IMR-90 (cell line): ENCODE results near the gene NCKAP5. TPM values are rescaled to one million over a fixed set of nuclear protein-coding genes. Genes with fewer than 3 reads are reported as not detected.

Experiments
- ATAC-seq: fragments of 200-7000 bp; cut with Tn5 transposase; 2 replicates; pipeline ENCODE4 v1.9.1; 2020; ENCODE audit warnings: low read depth, mild to moderate bottlenecking, moderate library complexity
- BruUV-seq: library from RNA; stranded (reverse); fragments of 400-500 nt; replicated peaks from 2 replicates; lab custom pipeline; 2021; lab: Mats Ljungman, UMichigan
- CTCF ChIA-PET: fragments of 300-600 bp; formaldehyde crosslinking; extraction: SDS; loops from one replicate; lab custom pipeline; 2021; ENCODE audit warnings: antibody characterized with exemption; lab: Yijun Ruan, JAX
- POLR2A ChIA-PET: fragments of 300-600 bp; sonication (Branson Sonifier 250); formaldehyde crosslinking; loops from one replicate; lab custom pipeline; 2022; ENCODE audit warnings: antibody characterized with exemption; ENCODE audit not compliant: unreplicated experiment; lab: Charles Lee
- DNase-seq: peaks from one replicate; pipeline ENCODE4 v3.0.0; 2013
- H2AFZ ChIP-seq: replicated peaks from 2 replicates; pipeline ENCODE3; 2013; ENCODE audit warnings: low read length, mild to moderate bottlenecking; ENCODE audit not compliant: poor library complexity
- H2AK5ac ChIP-seq: 2 replicates; pipeline ENCODE4 v1.6.1; 2013; ENCODE audit warnings: low read depth, low read length, inconsistent platforms
- H2AK9ac ChIP-seq: replicated peaks from 2 replicates; pipeline ENCODE3; 2013; ENCODE audit warnings: mild to moderate bottlenecking, low read depth, low read length, moderate library complexity; ENCODE audit not compliant: poor library complexity
- H2BK120ac ChIP-seq: 2 replicates; pipeline ENCODE4 v1.6.1; 2013; ENCODE audit warnings: low read depth, low read length, inconsistent platforms
- H2BK15ac ChIP-seq: 3 replicates; pipeline ENCODE4 v1.6.1; 2013; ENCODE audit warnings: low read depth, low read length, inconsistent platforms
- H2BK20ac ChIP-seq: 2 replicates; pipeline ENCODE4 v1.6.1; 2013; ENCODE audit warnings: low read depth, mild to moderate bottlenecking, inconsistent platforms, low read length, moderate library complexity
- H2BK5ac ChIP-seq: 2 replicates; pipeline ENCODE4 v1.6.1; 2013; ENCODE audit warnings: mild to moderate bottlenecking, low read depth, low read length, inconsistent platforms; ENCODE audit not compliant: poor library complexity, severe bottlenecking
- H3K14ac ChIP-seq: replicated peaks from 2 replicates; pipeline ENCODE4 v1.6.1; 2013; ENCODE audit warnings: low read depth, low read length, inconsistent platforms
- H3K18ac ChIP-seq: 2 replicates; pipeline ENCODE4 v1.6.1; 2013; ENCODE audit warnings: low read depth, low read length, control low read depth
- H3K23ac ChIP-seq: 2 replicates; pipeline ENCODE4 v1.6.1; 2013; ENCODE audit warnings: low read depth, low read length, inconsistent platforms
- H3K27ac ChIP-seq: 2 replicates; pipeline ENCODE4 v1.5.1; 2013; ENCODE audit warnings: mild to moderate bottlenecking, control low read depth, low read length; ENCODE audit not compliant: insufficient read depth
- H3K27me3 ChIP-seq: 2 replicates; pipeline ENCODE4 v1.6.1; 2013; ENCODE audit warnings: low read length; ENCODE audit not compliant: control insufficient read depth, insufficient read depth
- H3K36me3 ChIP-seq: 2 replicates; pipeline ENCODE4 v1.6.1; 2013; ENCODE audit warnings: low read length, mixed read lengths; ENCODE audit not compliant: control insufficient read depth, insufficient read depth
- H3K4ac ChIP-seq: 2 replicates; pipeline ENCODE4 v1.6.1; 2013; ENCODE audit warnings: low read depth, low read length, inconsistent platforms
- H3K4me1 ChIP-seq: 2 replicates; pipeline ENCODE4 v1.6.1; 2013; ENCODE audit warnings: low read length, mixed read lengths; ENCODE audit not compliant: control insufficient read depth, insufficient read depth
- H3K4me2 ChIP-seq: 2 replicates; pipeline ENCODE4 v1.6.1; 2013; ENCODE audit warnings: low read depth, mild to moderate bottlenecking, control low read depth, low read length, moderate library complexity
- H3K4me3 ChIP-seq: 2 replicates; pipeline ENCODE4 v1.5.1; 2013; ENCODE audit warnings: low read depth, mild to moderate bottlenecking, control low read depth, low read length, moderate library complexity; ENCODE audit not compliant: insufficient read depth
- H3K56ac ChIP-seq: 2 replicates; pipeline ENCODE4 v1.6.1; 2013; ENCODE audit warnings: low read length, inconsistent platforms; ENCODE audit not compliant: insufficient read depth; ENCODE audit errors: extremely low read depth
- H3K79me1 ChIP-seq, 2 experiments: 2 replicates each; pipeline ENCODE4 v1.6.1; 2013; ENCODE audit warnings: low read length in 2 of 2, inconsistent platforms in 1 of 2, low read depth in 1 of 2
- H3K9ac ChIP-seq: 2 replicates; pipeline ENCODE4 v1.6.1; 2013; ENCODE audit warnings: low read depth, low read length, control low read depth
- H3K9me1 ChIP-seq: 2 replicates; pipeline ENCODE4 v1.6.1; 2013; ENCODE audit warnings: low read length, inconsistent platforms; ENCODE audit not compliant: insufficient read depth
- H3K9me3 ChIP-seq: 2 replicates; pipeline ENCODE4 v1.6.1; 2013; ENCODE audit warnings: low read length; ENCODE audit not compliant: control insufficient read depth, insufficient read depth
- H4K20me1 ChIP-seq: 2 replicates; pipeline ENCODE4 v1.6.1; 2013; ENCODE audit warnings: low read length, inconsistent platforms; ENCODE audit not compliant: insufficient read depth
- H4K5ac ChIP-seq: 2 replicates; pipeline ENCODE4 v1.6.1; 2013; ENCODE audit warnings: mild to moderate bottlenecking, low read depth, low read length, control low read depth
- H4K8ac ChIP-seq, 2 experiments: 2 replicates each; pipeline ENCODE4 v1.6.1; 2013; ENCODE audit warnings: low read depth in 2 of 2, low read length in 2 of 2, control low read depth in 1 of 2, inconsistent platforms in 1 of 2
- H4K91ac ChIP-seq: 2 replicates; pipeline ENCODE4 v1.6.1; 2013; ENCODE audit warnings: low read depth, low read length, inconsistent platforms; ENCODE audit not compliant: insufficient read depth
- BHLHE40 ChIP-seq: fragments of 150-350 bp; IDR thresholded peaks from 2 replicates; pipeline ENCODE4 v1.6.1; 2016; ENCODE audit warnings: mild to moderate bottlenecking, low read depth, low read length
- CHD1 ChIP-seq: IDR thresholded peaks from 2 replicates; pipeline ENCODE4 v1.6.1; 2012; ENCODE audit warnings: low read depth, low read length, improper control_type of control experiment
- ELK1 ChIP-seq: fragments of 150-350 bp; IDR thresholded peaks from 2 replicates; pipeline ENCODE4 v1.6.1; 2016; ENCODE audit warnings: low read depth, mild to moderate bottlenecking, low read length, moderate library complexity, borderline replicate concordance
- MAZ ChIP-seq: IDR thresholded peaks from 2 replicates; pipeline ENCODE4 v1.6.1; 2012; ENCODE audit warnings: low read depth, mild to moderate bottlenecking, low read length, improper control_type of control experiment, moderate library complexity, borderline replicate concordance
- MXI1 ChIP-seq: IDR thresholded peaks from 2 replicates; pipeline ENCODE4 v1.6.1; 2012; ENCODE audit warnings: low read depth, mild to moderate bottlenecking, low read length, moderate library complexity, borderline replicate concordance
- RCOR1 ChIP-seq: IDR thresholded peaks from 2 replicates; pipeline ENCODE4 v1.6.1; 2012; ENCODE audit warnings: mild to moderate bottlenecking, low read length, improper control_type of control experiment; ENCODE audit not compliant: insufficient replicate concordance
- RFX5 ChIP-seq: IDR thresholded peaks from 2 replicates; pipeline ENCODE4 v1.8.0; 2012; ENCODE audit warnings: low read depth, mild to moderate bottlenecking, low read length, moderate library complexity
- WGBS, 2 experiments: methylation state at CpG; one replicate each; pipeline versions ENCODE4 v1.1.5 to v1.1.7; 2013; ENCODE audit warnings: missing lambda C conversion rate in 2 of 2; ENCODE audit not compliant: insufficient read length in 1 of 2; ENCODE audit errors: extremely low coverage in 2 of 2; 5-methylcytosine and 5-hydroxymethylcytosine counted together
- dilution Hi-C: fragments of 300-500 bp; cut with HindIII; formaldehyde crosslinking; loops from one replicate; pipeline ENCODE4 v1.14.3; 2018; ENCODE audit warnings: low sequenced_read_pairs; ENCODE audit not compliant: unreplicated experiment
- in situ Hi-C: fragments of 300-500 bp; cut with MboI; formaldehyde crosslinking; loops from 3 replicates; pipeline ENCODE4 v1.14.3; 2019; ENCODE audit warnings: low sequenced_read_pairs, inconsistent platforms, mixed read lengths
- intact Hi-C: fragments of 100-400 bp; cut with micrococcal nuclease; formaldehyde crosslinking; loops from 2 replicates; pipeline ENCODE4 v1.10.0; 2022
- polyA plus RNA-seq, 3 experiments: library from polyadenylated mRNA; depleted of rRNA; stranded (reverse); fragments of >200 nt; gene quantifications; 2 replicates each; pipeline ENCODE4 v1.2.3, GENCODE V29; 2012; ENCODE audit warnings: low replicate concordance in 1 of 3
- total RNA-seq: library from RNA; depleted of rRNA; stranded (reverse); fragments of >200 nt; gene quantifications from 2 replicates; pipeline ENCODE4 v1.2.3, GENCODE V29; 2012

NCKAP5 gene
- total and polyA plus RNA-seq, 2 of the 4 experiments (the other 2 are of a cell fraction), result 2.7 to 3.9 TPM

DNA sequence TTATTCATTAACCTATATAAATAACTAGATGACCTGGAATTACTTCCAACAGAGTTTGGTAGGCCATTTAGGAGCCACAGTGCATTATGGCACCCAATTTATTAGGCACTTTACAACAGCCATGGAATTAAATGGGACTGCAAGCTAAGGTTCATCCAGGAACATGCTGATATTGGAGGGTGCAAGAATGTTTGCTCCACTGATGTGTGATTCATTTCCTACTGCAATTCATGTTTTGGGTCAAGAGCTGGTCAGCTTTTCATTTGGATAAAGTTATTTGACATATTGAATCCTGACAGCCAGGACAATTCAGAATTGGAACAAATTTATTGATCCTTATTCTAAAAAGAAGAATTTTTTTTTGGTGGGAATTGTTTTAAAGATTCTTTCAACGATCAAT is 886.5 kb downstream of the NCKAP5 start:
- Histone ChIP-seq H2BK5ac (no peak overlapping the region), H3K9me1 (no peaks in the 10 kb centered on the region; the same call in 1 of the 2 replicates), H3K23ac (no peak overlapping the region), H3K4me1 (peaks cover 5% of the 10 kb centered on the region; the same call in 1 of the 2 replicates), H2BK20ac (0 out of 2 replicates have a peak overlapping the region, but pooled peaks have one; percentile 58), H3K27ac (no peak overlapping the region), H4K5ac (no peak overlapping the region), H2BK15ac (no peak overlapping the region), H3K9me3 (no peaks in the 10 kb centered on the region), H3K4me2 (no peak overlapping the region), H3K56ac (no peak overlapping the region), H2BK120ac (no peak overlapping the region), H4K8ac (no peak overlapping the region), H4K91ac (no peak overlapping the region), H2AFZ (no peak overlapping the region), H3K18ac (no peak overlapping the region), H3K4me3 (no peak overlapping the region), H3K79me1 (peaks cover 0 to 8% of the 10 kb centered on the region in 2 experiments; a peak in 1 of 4 replicates), H3K9ac (no peak overlapping the region), H3K4ac (peak overlapping the region; percentile 78; the same call in 1 of the 2 replicates), H2AK9ac (no peak overlapping the region), H4K20me1 (no peaks in the 10 kb centered on the region), H2AK5ac (no peak overlapping the region), H3K27me3 (no peaks in the 10 kb centered on the region), H3K36me3 (no peaks in the 10 kb centered on the region), H3K14ac (no peak overlapping the region)
- in situ Hi-C loops (no loop called here), intact Hi-C loops (no loop called here), dilution Hi-C loops (no loop called here)
- DNase-seq (peak; percentile 54), ATAC-seq (no peak)
- CTCF ChIA-PET, result no interaction called here
- no TSS peak for BruUV-seq
- no CpG with 5 or more reads among the region's 1 CpG for WGBS, 2 experiments
- TF ChIP-seq RFX5 (no peak), BHLHE40 (no peak), RCOR1 (no peak), ELK1 (no peak), MAZ (no peak), MXI1 (no peak), CHD1 (no peak)
- POLR2A ChIA-PET, result no interaction called here
